Activated T-helper 1 cell treated with anti-CD3 and anti-CD28 coated beads, Interleukin-12 subunit alpha, Interleukin-12 subunit beta, Interleukin-2, Interleukin-4 antibody, amounts not matched to agents 30 ng/mL and 10 ng/mL and 1 ng/mL, durations not matched to agents 14 hours and 24 hours and 36 hours (primary cell): ENCODE data around the gene BICC1. TPM values are rescaled to one million over a fixed set of nuclear protein-coding genes. Genes with fewer than 3 reads are reported as not detected.
A peak's percentile ranks its signal among the peaks of the same experiment; 100 is the strongest.

Source experiments
- DNase-seq: peaks from one replicate; pipeline ENCODE4 v3.0.0; 2021; ENCODE audit warnings: low spot score
- H3K27ac Mint-ChIP-seq: one replicate; pipeline ENCODE4 v1.8.0; 2021; ENCODE audit warnings: mild to moderate bottlenecking, mixed read lengths
- H3K27me3 Mint-ChIP-seq: one replicate; pipeline ENCODE4 v1.8.0; 2022; ENCODE audit warnings: mild to moderate bottlenecking, moderate library complexity, mixed read lengths; ENCODE audit not compliant: insufficient read depth
- H3K36me3 Mint-ChIP-seq: one replicate; pipeline ENCODE4 v1.8.0; 2021; ENCODE audit warnings: low read depth, mixed read lengths
- H3K4me1 Mint-ChIP-seq: one replicate; pipeline ENCODE4 v1.8.0; 2021; ENCODE audit warnings: low read depth, mixed read lengths
- H3K4me3 Mint-ChIP-seq: one replicate; pipeline ENCODE4 v1.8.0; 2021; ENCODE audit warnings: mild to moderate bottlenecking, moderate library complexity, mixed read lengths
- H3K9me3 Mint-ChIP-seq: one replicate; pipeline ENCODE4 v1.8.0; 2021; ENCODE audit warnings: mixed read lengths
- intact Hi-C: fragments of 100-400 bp; cut with micrococcal nuclease; formaldehyde crosslinking; loops from one replicate; pipeline ENCODE4 v1.15.1; 2024
- total RNA-seq: library from RNA; stranded (reverse); gene quantifications from 2 replicates; pipeline ENCODE4 v1.2.3, GENCODE V29; 2022

The BICC1 gene
- total RNA-seq, 1 donor from 2014 or later = 0.03 TPM

DNA sequence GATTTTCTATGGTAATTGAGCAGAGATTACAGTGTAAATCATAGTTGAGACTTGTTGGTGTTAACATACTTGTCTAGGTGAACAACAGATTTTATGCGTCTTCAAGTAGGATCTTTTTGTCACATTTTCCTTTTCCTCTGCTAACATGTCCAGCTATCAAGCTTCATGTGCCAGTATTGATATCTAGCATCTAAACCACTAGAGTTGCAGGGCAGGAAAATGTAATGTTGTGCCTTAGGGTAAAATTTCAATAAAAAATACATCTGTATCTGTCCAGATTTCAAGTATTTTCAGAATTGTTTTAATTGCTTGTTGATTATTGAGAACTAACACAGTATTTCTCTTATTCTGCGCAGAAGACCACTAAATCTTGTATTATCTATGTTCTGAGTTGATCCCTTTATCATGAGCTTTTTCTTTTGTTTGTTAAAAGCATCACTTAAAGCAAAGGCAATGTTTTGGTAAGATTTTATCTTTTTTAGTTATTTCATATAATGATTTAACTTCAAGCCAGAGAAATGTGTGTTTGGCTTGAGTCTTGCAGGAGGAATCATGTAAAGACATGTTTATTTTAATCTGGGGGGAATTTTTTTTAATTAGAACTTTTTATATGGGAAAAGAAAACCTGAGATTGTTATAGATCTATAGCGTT, 16.5 kb downstream of the BICC1 start:
- Mint-ChIP-seq H3K4me3 (no peak overlapping the region), H3K27me3 (peaks cover 9% of the 10 kb centered on the region), H3K4me1 (no peaks in the 10 kb centered on the region), H3K27ac (no peak overlapping the region), H3K36me3 (no peaks in the 10 kb centered on the region), H3K9me3 (no peaks in the 10 kb centered on the region)
- intact Hi-C loops = no loop called here
- no peak for DNase-seq

DNA sequence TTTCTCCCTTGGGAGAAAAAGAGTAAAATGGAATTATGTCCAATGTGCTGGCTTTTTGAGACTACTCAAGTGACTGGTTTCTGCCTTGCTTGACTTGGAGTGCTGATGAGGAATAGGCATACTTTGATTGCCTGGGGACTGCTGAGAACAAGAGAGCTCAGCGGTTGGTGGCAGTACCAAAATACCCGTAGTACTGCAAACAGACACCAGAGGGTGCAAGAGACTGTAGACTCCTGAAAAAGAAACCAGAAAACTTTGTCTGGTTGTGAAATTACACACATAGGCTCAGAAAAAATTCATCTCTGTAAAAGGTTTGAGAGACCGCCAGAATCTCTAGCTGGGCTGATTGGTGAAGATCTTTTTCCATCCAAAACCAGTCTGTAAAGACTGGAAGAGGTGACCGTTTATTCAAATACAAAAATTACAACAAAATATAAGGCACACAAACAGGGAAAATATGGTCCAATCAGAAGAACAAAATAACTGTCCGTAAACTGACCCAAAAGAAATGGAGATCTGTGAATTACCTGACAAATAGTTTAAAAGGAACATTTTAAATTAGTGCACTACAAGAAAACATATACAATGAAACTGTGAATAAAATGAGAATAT, 18.5 kb downstream of the BICC1 start:
- intact Hi-C loops = loop anchor here (1.0 to 5.0 kb wide), 3 partner anchors 232 to 701 kb away; no protein-coding TSS in a partner anchor
- Mint-ChIP-seq H3K4me3 (no peak overlapping the region), H3K27me3 (peaks cover 9% of the 10 kb centered on the region), H3K27ac (no peak overlapping the region), H3K36me3 (no peaks in the 10 kb centered on the region), H3K9me3 (no peaks in the 10 kb centered on the region), H3K4me1 (no peaks in the 10 kb centered on the region)
- peak; percentile 17 for DNase-seq

DNA sequence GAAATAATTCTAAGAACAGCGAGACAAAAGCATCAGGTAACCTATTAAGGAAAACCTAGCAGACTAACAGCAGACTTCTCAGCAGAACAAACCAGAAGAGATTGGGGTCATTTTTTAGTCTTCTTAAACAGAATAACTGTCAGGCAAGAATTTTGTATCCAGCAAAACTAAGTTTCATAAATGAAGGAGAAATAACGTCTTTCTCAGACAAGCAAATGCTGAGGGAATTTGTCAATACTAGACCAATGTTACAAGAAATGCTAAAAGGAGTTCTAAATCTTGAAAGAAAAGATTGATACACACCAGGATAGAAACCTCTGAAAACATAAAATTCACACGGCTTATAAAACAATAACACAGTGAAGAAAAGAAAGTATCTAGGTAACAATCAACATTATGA, 22.6 kb downstream of the BICC1 start:
- intact Hi-C loops = no loop called here
- Mint-ChIP-seq H3K27ac (no peak overlapping the region), H3K4me3 (no peak overlapping the region), H3K9me3 (no peaks in the 10 kb centered on the region), H3K36me3 (no peaks in the 10 kb centered on the region), H3K4me1 (no peaks in the 10 kb centered on the region), H3K27me3 (peaks cover 9% of the 10 kb centered on the region)
- no peak for DNase-seq

DNA sequence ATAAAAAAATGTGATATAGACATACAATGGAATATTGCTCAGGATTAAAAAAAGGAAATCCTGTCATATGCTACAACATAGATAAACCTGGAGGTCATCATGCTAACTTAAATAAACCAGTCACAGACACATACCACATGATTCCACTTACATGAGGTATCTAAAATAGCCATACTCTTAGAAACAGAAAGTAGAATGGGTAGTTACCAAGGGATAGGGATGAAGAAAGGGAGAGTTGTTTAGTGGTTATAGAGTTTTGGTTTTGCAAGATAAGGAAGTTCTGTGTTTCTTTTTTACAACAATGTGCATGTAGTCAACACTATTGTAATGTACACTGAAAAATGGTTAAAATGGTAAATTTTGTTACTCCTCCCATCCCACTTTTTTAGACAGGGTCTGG, 30.5 kb downstream of the BICC1 start:
- Mint-ChIP-seq H3K36me3 (no peaks in the 10 kb centered on the region), H3K9me3 (no peaks in the 10 kb centered on the region), H3K27ac (no peak overlapping the region), H3K4me1 (no peaks in the 10 kb centered on the region), H3K4me3 (no peak overlapping the region), H3K27me3 (peaks cover 2% of the 10 kb centered on the region)
- DNase-seq = no peak
- intact Hi-C loops = no loop called here

DNA sequence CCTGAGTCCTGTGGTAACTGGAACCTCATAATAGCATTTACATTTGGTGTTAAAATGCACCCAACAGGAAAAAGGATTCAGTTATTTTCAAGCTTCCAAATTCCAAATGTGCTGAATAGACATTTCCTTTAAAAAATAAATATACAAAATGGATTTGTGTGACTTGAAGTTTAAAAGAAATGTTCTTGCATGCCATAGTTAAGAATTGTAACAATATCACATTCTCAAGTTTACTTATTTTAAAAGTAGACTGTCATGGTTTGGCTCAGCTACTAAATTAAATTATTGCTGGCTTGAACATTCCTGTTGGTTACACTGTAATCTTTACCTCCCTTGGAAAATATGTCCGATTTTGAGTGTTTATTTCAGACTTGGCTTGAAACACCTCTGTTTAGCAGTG, 31.5 kb downstream of the BICC1 start:
- H3K36me3 Mint-ChIP-seq = no peaks in the 10 kb centered on the region
- intact Hi-C loops = no loop called here
- H3K4me1 Mint-ChIP-seq = no peaks in the 10 kb centered on the region

DNA sequence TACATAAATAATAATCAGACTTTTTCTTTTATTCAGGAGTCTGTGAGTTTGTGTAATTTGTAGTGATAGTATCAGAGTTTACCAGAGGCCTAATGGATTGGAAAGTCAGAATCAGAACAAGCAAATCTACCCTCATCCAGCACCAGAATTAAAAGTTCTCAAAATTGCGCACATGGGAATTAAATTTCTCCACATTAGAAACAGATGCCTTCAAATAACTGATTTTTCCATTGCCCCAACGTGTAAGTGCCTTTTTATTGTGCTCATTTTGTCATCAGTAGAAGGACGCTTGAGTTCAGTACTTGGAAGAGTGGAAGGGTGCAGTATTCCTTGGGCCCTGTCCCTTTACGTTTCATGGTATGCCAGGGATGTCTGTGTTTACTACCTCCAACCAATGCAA, 32.8 kb downstream of the BICC1 start:
- no peaks in the 10 kb centered on the region for H3K9me3 Mint-ChIP-seq
- DNase-seq = no peak
- no peaks in the 10 kb centered on the region for H3K36me3 Mint-ChIP-seq
- H3K4me1 Mint-ChIP-seq = no peaks in the 10 kb centered on the region
- H3K4me3 Mint-ChIP-seq = no peak overlapping the region
- H3K27ac Mint-ChIP-seq = no peak overlapping the region
- intact Hi-C loops = no loop called here
- H3K27me3 Mint-ChIP-seq = peaks cover 2% of the 10 kb centered on the region

More for the DNA sequence above, 31.5 kb downstream of the BICC1 start:
- no peak for DNase-seq
- H3K4me3 Mint-ChIP-seq = no peak overlapping the region
- peaks cover 2% of the 10 kb centered on the region for H3K27me3 Mint-ChIP-seq
- H3K27ac Mint-ChIP-seq = no peak overlapping the region
- H3K9me3 Mint-ChIP-seq = no peaks in the 10 kb centered on the region

DNA sequence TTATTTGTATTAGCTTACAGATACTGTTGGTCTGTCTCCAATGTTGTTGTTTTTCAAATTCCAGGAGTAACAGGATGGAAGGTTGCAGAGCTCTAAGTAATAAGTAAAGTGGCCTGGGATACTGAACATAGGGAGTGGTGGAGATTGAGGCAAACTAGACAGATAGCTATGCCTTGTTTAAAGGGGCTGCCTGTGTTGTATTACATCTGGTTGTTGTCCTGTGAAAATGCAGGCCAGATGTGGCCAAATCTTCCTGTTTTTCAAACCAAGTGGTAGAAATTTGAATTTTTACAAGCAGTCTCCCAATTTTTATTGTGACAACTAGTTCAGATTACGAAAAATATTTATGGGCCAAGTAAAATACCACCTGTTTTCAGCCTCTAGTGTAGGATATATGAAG, 33.5 kb downstream of the BICC1 start:
- Mint-ChIP-seq H3K36me3 (no peaks in the 10 kb centered on the region), H3K4me3 (no peak overlapping the region), H3K27ac (no peak overlapping the region), H3K4me1 (no peaks in the 10 kb centered on the region), H3K27me3 (peaks cover 2% of the 10 kb centered on the region), H3K9me3 (no peaks in the 10 kb centered on the region)
- no peak for DNase-seq
- intact Hi-C loops = no loop called here

DNA sequence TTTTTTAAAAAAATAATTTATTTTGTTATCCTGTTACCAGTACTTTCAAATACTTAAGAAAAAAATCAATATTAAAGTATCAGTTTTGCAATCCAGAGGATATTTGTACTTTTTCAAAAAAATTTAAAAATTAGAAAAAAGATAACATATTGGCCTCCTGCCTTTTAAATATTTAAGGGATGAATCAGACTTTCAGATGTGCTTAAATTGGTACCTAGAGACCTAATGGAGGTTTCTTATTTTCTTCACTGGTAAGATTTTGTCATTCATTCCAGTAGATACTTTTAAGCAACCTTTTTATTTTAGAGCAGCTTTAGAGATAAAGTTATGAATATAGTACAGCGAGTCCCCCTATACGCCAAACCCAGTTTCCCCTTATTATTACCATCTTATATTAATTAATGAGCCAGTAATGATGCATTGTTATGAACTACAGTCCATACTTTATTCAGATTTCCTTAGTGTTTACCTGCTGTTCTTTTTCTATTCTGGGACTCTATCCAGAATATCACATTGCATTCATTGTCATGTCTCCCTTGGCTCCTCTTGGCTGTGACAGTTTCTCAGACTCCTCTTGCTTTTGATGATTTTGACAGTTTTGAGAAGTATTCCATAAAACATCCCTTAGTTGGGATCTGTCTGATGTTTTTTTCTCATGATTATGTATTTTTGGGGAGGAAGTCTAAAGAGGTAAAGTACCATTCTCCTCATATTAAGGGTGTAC, 34.2 kb downstream of the BICC1 start:
- intact Hi-C loops = no loop called here
- Mint-ChIP-seq H3K4me1 (no peaks in the 10 kb centered on the region), H3K4me3 (no peak overlapping the region), H3K9me3 (no peaks in the 10 kb centered on the region), H3K36me3 (no peaks in the 10 kb centered on the region), H3K27me3 (peaks cover 2% of the 10 kb centered on the region), H3K27ac (no peak overlapping the region)
- DNase-seq = no peak

DNA sequence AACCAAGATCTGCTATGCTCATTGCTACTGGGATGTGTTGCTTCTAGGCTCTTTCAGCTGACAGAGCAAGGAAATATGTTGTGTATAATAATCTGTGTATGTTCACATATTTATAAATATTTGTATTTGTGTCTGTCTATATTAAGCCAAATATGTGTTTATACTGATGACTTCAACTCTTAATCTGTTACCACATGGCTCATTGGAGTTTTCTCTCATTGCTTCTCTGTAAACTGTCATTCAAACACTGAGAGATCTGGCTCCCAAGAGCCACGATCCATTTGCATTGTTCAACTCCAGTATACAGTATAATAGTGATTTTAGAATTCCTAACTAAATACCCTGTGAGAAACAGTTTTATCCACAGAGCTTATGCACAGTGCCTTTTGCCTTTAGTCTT, 35.3 kb downstream of the BICC1 start:
- no peak for DNase-seq
- Mint-ChIP-seq H3K36me3 (no peaks in the 10 kb centered on the region), H3K4me3 (no peak overlapping the region), H3K9me3 (no peaks in the 10 kb centered on the region), H3K27ac (no peak overlapping the region), H3K4me1 (no peaks in the 10 kb centered on the region), H3K27me3 (peaks cover 2% of the 10 kb centered on the region)
- intact Hi-C loops = no loop called here

DNA sequence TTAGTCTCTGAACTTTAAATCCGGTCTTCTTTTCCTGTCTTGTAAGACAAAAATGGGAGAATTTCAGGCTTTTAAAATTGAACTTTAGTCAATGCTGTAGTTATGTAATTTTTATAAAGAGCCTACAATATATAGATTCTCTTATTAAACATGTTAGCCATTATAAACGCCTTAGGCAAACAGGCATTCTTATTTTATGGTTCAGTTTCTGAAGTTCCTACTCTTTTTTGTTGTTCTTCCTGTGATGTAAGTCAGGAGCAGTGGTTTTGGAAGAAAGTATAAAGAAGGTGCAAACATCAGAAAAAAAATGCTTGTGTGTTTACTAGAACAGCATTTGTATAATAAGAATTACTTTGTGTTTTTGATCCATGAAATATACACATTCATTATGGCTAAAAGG, 41.6 kb downstream of the BICC1 start:
- intact Hi-C loops = no loop called here
- H3K36me3 Mint-ChIP-seq = no peaks in the 10 kb centered on the region
- no peaks in the 10 kb centered on the region for H3K9me3 Mint-ChIP-seq
- H3K4me3 Mint-ChIP-seq = no peak overlapping the region
- no peaks in the 10 kb centered on the region for H3K4me1 Mint-ChIP-seq
- no peaks in the 10 kb centered on the region for H3K27me3 Mint-ChIP-seq
- no peak for DNase-seq
- no peak overlapping the region for H3K27ac Mint-ChIP-seq

DNA sequence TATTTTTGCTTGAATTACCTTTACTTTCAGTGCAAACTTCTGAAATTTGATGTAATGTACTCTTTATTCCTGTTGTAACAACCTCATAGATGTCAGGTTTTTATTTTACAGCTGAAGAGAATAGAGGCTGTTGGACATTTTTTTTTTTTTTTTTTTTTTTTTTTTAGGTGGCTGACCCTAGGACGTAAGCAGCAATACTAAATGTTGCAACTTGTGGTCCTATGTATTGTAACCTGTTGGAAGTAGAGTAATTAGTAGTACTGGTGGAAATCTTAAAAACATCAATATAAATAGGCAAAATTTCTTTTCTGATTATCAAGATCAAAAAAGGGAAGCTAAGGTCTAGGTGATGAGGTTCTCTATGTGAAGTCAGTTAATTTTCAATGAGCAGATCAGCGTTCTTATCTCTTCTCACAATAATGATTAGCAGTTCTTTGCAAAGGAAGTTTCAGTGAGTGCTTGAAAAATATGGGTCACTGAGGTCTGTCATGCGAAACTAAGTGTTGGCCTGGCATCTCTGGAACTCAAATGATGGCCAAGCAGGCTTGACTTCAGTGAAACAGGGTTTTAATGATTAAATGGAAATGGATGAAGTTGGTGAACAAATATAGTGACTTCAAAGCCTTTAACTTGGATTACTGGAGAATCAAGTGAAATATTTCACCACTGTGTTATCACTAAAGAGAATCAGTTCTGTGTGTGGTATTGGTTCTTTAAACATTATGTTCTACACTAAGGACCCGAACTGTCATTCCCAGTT, 42.7 kb downstream of the BICC1 start:
- intact Hi-C loops = no loop called here
- Mint-ChIP-seq H3K27me3 (no peaks in the 10 kb centered on the region), H3K27ac (no peak overlapping the region), H3K4me3 (no peak overlapping the region), H3K9me3 (no peaks in the 10 kb centered on the region), H3K4me1 (no peaks in the 10 kb centered on the region), H3K36me3 (no peaks in the 10 kb centered on the region)
- no peak for DNase-seq

DNA sequence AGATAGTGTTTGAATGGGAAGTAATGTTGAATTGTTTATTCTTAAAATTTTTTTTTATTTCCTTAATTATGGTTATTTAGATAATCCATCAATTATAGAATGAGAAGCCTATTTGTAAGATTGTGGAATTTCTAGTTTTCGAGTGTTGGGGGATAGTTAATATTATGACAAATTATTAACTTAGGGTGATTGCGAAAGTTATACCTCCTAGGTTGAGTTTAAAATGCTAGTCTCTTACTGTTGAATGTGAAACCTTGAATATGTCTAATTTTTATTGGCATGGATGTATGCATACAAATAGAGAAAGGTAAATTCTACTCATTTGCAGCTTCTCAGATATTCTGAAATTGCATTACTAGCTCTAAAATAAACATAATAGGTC, 43.2 kb downstream of the BICC1 start:
- no peak overlapping the region for H3K27ac Mint-ChIP-seq

More for the DNA sequence above, 43.2 kb downstream of the BICC1 start:
- intact Hi-C loops = no loop called here
- no peaks in the 10 kb centered on the region for H3K27me3 Mint-ChIP-seq
- H3K36me3 Mint-ChIP-seq = no peaks in the 10 kb centered on the region
- H3K4me1 Mint-ChIP-seq = no peaks in the 10 kb centered on the region
- H3K9me3 Mint-ChIP-seq = no peaks in the 10 kb centered on the region
- DNase-seq = no peak
- H3K4me3 Mint-ChIP-seq = no peak overlapping the region
